Measurements from ENCODE around the gene ATN1.

The ATN1 gene

DNA sequence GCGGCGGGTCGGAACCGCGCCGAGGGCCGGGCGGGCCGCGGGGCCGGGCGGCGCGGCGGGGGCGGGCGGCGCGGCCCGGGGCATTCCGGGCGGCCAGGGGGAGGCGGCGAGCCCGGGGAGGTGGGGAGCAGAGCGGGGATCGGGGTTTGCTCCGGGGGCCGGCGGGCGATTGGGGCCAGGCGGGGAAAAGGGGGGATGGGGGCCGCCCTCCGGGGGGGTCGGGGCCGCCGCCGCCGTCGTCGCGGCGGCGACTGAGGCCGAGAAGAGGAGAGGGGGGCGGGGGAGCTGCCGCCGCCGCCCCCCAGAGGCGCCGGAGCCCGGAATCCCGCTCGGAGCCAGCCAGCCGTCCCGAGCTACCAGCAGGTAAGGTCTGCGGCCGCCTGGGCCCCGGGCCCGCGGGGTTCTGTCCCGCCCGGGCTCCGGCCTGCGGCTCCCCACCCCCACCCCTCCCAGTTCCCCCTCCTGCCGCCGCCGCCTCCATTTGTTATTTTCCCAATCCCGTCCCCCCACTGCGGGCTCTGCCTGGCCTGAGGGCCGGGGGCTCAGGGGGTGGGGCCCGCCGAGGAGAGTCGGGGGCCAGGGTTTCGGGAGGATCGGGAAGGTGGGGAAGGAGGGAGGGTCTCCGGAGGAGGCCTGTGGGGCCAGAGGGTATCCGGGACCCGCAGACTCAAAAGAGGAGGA, 403 bp downstream of the ATN1 start:
- DNase-seq: no peak

DNA sequence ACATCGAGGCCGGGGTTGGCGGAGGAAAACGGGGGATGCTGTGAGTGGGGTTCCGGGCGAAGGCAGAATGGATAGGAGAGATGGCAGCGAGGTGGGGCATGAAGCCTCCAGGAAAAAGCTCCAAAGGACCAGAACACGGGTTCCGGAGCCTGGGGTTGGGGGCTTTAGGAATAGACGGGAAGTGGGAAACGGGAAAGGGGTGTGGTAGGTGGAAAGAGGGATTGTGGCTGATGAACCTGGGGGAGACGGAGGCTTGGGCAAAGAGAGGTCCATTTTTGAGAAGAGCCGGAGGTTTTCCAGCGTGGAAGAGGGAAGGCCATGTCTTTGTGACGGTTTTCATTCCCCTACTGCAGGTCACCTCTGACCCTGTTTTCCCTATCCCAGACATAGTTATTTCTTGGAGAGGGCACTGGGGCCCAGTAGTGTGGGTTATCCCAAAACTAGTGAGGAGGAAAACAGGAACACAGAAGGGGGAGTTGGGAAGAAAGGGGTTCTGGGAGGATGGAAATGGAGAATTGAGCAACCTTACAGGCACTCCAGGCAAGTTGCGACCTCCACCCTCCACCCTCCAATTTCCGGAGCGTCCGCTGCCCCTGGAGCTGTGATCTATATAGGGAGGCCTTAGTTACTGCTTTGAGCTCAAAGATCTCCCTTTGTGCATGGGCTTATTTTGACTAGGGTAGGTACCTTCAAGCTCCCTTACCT, 1.1 kb downstream of the ATN1 start:
- DNase-seq: no peak

DNA sequence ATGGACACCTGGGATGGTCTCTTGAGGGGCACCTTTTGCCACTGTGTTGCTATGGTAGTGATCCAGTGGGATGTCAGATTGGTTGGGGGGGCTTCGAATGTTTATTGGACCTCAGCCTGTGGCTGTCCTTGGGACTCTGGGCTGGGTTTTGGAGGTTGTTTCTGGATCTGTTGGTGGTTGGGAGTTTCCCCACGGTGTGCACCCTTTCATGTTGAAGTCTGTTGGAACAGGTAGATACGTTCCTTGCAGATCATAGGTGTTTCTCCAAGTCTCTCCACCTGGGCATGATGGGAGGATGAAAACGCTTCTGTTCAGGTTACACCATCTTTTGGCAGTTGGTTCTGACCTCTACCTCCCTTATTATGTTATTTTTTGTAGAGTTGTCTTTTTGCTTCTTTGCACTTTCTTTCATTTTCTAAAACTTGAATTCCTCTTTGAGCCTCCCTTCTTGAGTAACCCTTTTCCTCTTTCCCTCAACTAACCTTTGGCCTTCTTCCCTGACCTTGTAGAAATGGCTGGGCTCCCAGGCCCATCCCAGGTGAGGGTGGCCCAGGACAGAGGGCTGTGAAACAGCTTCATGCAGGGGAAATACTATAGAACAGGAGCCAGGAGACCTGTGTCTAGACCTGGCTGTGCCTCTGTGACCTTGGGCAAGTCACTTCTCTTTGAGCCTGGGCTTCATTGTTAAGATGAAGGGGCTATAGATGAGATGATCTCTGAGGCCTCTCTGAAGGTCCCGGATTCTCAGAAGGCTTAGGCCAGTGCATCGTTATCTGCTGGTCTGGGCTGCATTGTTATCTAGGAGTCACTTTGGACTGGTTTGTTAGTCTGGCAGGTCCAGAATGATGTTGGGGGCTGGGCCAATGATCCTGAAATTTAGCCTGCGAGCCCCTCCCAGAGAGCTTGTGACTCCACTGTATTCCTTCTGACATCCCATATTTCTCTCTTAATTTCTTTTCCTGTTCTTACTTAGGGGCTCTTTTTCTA, 2.0 kb downstream of the ATN1 start:
- no peak for DNase-seq

DNA sequence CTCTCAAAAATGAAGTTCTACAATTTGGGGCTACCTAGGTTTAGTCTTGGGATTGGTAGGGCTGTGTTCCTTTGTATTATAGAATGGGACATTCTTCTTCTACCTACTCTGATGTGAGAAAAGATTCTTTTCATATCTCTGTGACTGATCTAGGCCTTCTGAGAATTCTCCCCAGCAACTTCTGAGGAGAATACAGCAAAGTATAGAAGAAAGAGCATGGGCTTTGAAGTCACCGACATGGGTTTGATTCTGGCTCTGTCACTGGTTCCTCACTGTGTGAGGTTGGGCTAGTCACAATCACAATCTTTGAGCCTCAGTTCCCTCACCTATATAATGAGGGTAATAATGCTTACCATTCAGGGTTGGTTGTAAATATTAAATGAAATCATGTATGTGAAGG, 5.0 kb downstream of the ATN1 start:
- DNase-seq: no peak

DNA sequence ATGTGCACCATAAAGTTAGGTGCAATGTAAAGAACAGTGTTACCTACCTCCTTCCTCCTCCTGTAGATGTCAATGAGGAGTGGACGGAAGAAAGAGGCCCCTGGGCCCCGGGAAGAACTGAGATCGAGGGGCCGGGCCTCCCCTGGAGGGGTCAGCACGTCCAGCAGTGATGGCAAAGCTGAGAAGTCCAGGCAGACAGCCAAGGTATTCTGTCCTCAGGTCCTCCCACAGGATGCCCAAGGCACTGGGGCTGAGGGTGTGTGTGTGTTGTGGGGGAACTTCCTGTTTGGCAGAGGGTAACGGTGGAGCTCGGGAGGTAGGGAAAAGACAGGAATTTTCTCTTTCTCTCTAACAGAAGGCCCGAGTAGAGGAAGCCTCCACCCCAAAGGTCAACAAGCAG, 6.4 kb downstream of the ATN1 start:
- no peak for DNase-seq

DNA sequence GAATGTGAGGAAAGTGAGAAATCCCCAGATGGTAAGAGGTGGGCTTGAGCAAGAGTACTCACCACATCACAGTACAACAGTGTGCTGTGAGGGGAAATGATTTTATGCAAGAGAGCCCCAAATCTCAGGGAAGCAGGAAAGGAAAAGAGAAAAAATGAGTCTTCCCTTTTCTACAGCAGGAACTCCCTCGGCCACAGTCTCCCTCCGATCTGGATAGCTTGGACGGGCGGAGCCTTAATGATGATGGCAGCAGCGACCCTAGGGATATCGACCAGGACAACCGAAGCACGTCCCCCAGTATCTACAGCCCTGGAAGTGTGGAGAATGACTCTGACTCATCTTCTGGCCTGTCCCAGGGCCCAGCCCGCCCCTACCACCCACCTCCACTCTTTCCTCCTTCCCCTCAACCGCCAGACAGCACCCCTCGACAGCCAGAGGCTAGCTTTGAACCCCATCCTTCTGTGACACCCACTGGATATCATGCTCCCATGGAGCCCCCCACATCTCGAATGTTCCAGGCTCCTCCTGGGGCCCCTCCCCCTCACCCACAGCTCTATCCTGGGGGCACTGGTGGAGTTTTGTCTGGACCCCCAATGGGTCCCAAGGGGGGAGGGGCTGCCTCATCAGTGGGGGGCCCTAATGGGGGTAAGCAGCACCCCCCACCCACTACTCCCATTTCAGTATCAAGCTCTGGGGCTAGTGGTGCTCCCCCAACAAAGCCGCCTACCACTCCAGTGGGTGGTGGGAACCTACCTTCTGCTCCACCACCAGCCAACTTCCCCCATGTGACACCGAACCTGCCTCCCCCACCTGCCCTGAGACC, 7.8 kb downstream of the ATN1 start:
- DNase-seq: no peak

DNA sequence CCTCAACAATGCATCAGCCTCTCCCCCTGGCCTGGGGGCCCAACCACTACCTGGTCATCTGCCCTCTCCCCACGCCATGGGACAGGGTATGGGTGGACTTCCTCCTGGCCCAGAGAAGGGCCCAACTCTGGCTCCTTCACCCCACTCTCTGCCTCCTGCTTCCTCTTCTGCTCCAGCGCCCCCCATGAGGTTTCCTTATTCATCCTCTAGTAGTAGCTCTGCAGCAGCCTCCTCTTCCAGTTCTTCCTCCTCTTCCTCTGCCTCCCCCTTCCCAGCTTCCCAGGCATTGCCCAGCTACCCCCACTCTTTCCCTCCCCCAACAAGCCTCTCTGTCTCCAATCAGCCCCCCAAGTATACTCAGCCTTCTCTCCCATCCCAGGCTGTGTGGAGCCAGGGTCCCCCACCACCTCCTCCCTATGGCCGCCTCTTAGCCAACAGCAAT, 8.5 kb downstream of the ATN1 start:
- DNase-seq: no peak

DNA sequence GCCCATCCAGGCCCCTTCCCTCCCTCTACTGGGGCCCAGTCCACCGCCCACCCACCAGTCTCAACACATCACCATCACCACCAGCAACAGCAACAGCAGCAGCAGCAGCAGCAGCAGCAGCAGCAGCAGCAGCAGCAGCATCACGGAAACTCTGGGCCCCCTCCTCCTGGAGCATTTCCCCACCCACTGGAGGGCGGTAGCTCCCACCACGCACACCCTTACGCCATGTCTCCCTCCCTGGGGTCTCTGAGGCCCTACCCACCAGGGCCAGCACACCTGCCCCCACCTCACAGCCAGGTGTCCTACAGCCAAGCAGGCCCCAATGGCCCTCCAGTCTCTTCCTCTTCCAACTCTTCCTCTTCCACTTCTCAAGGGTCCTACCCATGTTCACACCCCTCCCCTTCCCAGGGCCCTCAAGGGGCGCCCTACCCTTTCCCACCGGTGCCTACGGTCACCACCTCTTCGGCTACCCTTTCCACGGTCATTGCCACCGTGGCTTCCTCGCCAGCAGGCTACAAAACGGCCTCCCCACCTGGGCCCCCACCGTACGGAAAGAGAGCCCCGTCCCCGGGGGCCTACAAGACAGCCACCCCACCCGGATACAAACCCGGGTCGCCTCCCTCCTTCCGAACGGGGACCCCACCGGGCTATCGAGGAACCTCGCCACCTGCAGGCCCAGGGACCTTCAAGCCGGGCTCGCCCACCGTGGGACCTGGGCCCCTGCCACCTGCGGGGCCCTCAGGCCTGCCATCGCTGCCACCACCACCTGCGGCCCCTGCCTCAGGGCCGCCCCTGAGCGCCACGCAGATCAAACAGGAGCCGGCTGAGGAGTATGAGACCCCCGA, 9.1 kb downstream of the ATN1 start:
- DNase-seq: no peak

DNA sequence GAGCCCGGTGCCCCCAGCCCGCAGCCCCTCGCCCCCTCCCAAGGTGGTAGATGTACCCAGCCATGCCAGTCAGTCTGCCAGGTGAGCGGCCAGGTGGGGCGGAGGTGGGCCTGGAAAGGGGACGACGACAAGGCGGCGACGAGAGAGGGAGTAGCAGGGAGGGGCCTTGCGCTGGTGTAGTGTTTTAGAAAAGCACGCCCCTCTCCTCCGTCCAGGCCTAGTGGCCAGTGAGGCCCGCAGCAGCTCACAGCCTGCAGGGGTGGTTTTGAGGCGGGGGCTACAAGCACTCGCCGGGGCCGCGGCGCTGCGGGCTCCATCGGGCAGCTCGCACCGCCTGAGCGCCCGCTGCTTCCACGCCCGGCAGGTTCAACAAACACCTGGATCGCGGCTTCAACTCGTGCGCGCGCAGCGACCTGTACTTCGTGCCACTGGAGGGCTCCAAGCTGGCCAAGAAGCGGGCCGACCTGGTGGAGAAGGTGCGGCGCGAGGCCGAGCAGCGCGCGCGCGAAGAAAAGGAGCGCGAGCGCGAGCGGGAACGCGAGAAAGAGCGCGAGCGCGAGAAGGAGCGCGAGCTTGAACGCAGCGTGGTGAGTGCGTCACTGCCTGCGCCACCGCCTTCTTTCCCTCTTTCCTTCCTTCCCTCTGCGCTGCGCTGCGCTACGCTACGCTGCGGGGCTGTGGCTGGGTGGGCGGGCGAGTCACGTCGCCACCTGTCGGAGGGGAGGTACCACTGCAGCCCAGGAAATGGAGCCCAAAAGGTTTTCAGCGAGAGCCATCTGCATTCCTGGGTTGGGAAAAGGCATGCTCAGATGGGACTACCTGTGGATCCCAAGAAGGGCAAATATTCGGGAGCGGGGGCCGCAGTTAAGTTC, 10.0 kb downstream of the ATN1 start:
- peak; percentile 94 for DNase-seq

DNA sequence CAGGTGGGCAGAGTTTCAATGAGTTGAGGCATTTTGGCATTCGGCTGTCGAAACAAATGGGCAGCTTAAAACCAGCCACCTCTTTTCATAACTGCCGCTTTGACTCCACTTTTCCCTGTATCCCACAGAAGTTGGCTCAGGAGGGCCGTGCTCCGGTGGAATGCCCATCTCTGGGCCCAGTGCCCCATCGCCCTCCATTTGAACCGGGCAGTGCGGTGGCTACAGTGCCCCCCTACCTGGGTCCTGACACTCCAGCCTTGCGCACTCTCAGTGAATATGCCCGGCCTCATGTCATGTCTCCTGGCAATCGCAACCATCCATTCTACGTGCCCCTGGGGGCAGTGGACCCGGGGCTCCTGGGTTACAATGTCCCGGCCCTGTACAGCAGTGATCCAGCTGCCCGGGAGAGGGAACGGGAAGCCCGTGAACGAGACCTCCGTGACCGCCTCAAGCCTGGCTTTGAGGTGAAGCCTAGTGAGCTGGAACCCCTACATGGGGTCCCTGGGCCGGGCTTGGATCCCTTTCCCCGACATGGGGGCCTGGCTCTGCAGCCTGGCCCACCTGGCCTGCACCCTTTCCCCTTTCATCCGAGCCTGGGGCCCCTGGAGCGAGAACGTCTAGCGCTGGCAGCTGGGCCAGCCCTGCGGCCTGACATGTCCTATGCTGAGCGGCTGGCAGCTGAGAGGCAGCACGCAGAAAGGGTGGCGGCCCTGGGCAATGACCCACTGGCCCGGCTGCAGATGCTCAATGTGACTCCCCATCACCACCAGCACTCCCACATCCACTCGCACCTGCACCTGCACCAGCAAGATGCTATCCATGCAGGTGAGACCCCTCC, 10.8 kb downstream of the ATN1 start:
- no peak for DNase-seq

DNA sequence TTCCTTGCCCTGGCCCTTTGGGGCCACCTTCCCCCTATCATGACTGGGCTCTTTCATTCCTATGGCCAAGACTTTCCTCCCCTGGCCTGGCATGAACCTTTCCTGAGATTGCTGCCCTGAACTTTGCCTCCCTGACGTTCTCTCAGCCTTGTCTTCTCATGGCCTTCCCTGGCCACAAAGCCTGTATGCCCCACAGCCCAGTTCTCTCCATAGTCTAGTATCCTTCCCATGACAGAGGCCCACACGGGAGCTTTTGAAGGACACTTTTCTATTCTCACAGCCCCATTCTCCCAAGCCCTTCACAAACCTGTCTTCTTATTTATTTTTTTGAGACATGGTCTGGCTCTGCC, 11.4 kb downstream of the ATN1 start:
- DNase-seq: no peak

DNA sequence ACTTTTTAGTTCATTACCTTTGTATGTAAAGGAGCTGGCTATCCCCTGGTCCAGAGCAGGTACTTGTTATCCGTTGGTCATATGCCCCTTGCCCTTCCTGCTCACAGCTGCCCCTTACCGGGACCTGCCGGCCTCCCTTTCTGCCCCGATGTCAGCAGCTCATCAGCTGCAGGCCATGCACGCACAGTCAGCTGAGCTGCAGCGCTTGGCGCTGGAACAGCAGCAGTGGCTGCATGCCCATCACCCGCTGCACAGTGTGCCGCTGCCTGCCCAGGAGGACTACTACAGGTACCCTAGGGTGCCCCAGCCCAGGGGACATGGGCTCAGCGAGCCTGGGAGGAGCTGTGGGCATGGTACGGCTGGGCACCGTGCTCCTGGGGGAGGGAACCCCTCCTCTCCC, 13.5 kb downstream of the ATN1 start:
- no peak for DNase-seq

DNA sequence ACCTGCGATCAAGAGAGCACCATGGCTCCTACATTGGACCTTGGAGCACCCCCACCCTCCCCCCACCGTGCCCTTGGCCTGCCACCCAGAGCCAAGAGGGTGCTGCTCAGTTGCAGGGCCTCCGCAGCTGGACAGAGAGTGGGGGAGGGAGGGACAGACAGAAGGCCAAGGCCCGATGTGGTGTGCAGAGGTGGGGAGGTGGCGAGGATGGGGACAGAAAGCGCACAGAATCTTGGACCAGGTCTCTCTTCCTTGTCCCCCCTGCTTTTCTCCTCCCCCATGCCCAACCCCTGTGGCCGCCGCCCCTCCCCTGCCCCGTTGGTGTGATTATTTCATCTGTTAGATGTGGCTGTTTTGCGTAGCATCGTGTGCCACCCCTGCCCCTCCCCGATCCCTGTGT, 14.0 kb downstream of the ATN1 start:
- DNase-seq: no peak

DNA sequence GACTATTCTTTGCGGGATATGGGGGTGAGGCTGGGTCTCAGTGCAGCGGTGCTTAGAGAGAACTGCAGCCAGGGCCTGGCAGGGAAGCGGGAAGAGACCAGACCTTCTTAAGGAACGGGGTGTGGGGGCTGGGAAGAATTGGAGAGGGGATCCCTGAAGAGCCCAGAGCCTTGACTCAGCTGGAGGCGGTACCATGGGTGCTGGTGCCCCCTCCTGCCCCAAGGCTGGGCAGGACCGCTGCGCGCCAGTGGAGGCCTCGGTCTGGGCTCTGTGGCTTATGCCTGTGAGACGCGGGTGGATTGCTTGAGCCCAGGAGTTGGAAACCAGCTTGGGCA, 14.5 kb downstream of the ATN1 start:
- no peak for DNase-seq

DNA sequence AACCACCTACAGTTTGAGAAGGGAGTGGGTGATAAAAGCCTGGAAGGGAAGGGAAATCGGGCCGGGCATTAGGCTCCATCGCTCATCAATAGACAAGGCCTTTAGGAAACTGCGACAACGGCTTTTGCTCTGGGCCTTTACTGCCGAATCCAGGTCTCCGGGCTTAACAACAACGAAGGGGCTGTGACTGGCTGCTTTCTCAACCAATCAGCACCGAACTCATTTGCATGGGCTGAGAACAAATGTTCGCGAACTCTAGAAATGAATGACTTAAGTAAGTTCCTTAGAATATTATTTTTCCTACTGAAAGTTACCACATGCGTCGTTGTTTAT, 15.6 kb downstream of the ATN1 start:
- peak; percentile 89 for DNase-seq

DNA sequence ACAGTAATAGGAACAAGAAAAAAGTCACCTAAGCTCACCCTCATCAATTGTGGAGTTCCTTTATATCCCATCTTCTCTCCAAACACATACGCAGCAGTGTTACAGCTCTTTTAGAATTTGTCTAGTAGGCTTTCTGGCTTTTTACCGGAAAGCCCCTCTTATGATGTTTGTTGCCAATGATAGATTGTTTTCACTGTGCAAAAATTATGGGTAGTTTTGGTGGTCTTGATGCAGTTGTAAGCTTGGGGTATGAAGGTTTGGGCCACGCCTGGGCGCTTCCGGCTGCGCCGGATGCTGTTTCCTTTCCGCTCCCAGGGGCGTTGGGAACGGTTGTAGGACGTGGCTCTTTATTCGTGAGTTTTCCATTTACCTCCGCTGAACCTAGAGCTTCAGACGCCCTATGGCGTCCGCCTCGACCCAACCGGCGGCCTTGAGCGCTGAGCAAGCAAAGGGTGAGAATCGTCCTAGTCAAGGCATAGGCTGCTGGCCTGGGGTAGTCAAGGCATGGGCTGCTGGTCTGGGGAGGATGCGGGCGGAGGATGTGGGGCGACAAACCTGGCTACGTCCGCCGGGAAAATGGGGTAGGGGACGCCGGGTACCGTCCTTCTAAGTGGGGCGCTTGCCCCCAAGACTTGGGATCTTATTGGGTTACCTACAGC, 16.1 kb downstream of the ATN1 start, which contains the start of the genes C12orf57 and RNU7-1:
C12orf57 (plus strand) TSS at position 301 of the 659 bp plus-strand sequence; CDS start at position 401, 100 bp downstream.
RNU7-1 (plus strand) TSS at position 95 of the 659 bp plus-strand sequence.
- DNase-seq: peak; percentile 86

DNA sequence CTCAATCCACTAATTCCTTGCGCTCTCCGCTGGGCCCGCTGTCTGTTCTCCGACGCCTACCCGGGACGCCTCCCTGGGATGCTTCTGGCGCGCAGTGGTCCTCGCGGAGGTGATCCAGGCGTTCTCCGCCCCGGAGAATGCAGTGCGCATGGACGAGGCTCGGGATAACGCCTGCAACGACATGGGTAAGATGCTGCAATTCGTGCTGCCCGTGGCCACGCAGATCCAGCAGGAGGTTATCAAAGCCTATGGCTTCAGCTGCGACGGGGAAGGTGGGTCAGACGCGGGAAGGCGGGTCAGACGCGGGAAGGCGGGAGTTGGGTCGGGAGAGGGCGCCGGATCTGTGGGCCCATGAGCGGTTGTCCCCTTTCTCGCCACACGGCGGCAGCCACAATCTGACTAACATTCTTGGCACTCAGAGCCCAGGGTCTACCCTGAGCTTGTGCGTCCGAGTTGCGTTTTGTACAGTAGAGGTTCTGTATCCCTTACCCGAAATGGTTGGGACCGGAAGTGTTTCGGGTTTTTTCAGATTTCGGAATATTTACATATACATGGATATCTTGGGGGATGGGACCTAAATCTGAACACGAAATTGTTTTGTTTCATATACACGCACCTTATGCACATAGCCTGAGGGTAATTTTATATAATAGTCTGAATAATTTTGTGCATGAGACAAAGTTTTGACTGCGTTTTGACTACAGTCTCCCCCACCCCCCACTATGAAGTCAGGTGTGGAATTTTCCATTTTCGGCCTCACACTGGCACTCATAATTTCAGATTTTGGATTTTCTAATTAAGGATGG, 16.8 kb downstream of the ATN1 start:
- peak; percentile 85 for DNase-seq

DNA sequence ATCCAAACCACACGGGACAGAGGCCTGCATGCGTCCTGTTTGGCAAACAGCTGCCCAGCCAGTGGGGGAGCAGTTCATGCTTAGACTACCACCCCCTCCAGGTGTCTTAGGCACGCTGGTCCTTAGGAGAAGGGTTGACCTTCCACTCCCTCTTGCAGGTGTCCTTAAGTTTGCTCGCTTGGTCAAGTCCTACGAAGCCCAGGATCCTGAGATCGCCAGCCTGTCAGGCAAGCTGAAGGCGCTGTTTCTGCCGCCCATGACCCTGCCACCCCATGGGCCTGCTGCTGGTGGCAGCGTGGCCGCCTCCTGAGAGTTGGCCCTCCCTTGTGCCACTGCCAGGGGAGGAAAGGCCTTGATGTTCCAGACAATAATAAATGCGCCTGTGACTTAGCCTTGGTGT, 17.9 kb downstream of the ATN1 start:
- DNase-seq: no peak
